Gastrocnemius medialis (tissue), 4 donors: ENCODE data around the gene NUDT1.

Experiments
- CTCF ChIP-seq, 5 experiments: fragments of 450-650 bp in 3 of 5; fragments of 200-600 bp in 2 of 5; sonication (generic) in 2 of 5; IDR thresholded peaks in 4 of 5; conservative IDR thresholded peaks in 1 of 5; 1 replicate in 4 of 5; 2 replicates in 1 of 5; pipeline ENCODE4 v1.5.1; 2016 to 2019; ENCODE audit warnings: antibody characterized with exemption in 5 of 5, mild to moderate bottlenecking in 3 of 5, moderate library complexity in 3 of 5
- POLR2A ChIP-seq, 2 donors: fragments of 450-650 bp; IDR thresholded peaks; one replicate each; pipeline ENCODE4 v1.6.1; 2017; ENCODE audit warnings: antibody characterized with exemption in 2 of 2, mild to moderate bottlenecking in 2 of 2, moderate library complexity in 2 of 2

- TF ChIP-seq CTCF (IDR thresholded peaks at IDR 0.05 in 4 of 5, conservative IDR thresholded peaks at IDR 0.05 in 1 of 5) (no peak), POLR2A (IDR thresholded peaks at IDR 0.05) (peak; percentile 39 to 57)
Observed at GRCh38 chr7:2241580-2242540, at the start of gene NUDT1, which contains the start of gene MRM2.
